HG03039 (cell line): Measurements from ENCODE around the gene DDX60.
"Not testable (repeated sequence)": the region's sequence is repeated elsewhere in the genome, so short reads cannot be mapped to it uniquely, and the experiment has no call there.

Source experiments
- ATAC-seq: cut with Tn5 transposase; IDR thresholded peaks from one replicate; pipeline ENCODE4 v1.9.1; 2021; ENCODE audit warnings: mild to moderate bottlenecking, moderate library complexity; ENCODE audit not compliant: unreplicated experiment

The DDX60 gene

DNA sequence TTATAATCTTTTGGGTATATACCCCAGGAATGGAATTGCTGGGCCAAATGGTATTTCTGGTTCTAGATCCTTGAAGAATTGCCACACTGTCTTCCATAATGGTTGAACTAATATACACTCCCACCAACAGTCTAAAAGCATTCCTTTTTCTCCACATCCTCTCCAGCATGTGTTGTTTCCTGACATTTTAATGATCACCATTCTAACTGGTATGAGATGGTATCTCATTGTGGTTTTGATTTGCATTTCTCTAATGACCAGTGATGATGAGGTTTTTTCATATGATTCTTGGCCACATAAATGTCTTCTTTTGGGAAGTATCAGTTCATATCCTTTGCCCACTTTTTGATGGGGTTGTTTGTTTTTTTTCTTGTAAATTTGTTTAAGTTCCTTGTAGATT is 105.0 kb downstream of the DDX60 start:
- ATAC-seq = not testable (repeated sequence)

GRCh38 chr4:168212656-168213055 is 105.9 kb downstream of the DDX60 start:
- no peak for ATAC-seq

DNA sequence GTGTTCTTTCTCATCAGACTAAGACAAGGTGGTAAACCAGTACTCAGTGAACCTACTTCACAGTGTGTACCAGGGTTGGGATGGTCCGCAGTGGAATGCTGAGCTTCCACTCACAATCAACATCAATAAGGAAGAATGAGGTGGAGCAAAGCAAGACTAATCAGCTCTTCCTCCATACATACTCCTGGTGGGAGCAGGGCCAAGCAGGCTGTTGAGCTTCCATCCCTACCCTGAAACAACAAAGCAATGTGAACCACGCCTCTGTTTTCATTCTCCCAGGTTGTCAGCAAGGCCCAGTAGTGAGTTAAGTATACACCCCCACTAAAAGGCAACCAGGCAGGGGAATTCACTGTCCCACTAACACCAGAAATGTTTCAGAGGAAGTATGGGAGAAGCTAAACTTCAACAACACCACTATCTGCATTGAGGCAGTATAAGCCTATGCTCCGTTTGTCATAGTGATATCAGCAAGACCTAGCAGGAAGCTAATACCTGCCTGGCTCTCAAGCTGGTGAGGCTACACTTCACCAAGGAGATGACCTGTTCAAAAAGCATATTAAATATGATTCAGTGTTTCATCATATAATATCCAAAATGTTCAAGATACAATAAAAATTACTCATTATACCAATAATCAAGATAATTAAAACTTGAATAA is 109.5 kb downstream of the DDX60 start:
- ATAC-seq = no peak

DNA sequence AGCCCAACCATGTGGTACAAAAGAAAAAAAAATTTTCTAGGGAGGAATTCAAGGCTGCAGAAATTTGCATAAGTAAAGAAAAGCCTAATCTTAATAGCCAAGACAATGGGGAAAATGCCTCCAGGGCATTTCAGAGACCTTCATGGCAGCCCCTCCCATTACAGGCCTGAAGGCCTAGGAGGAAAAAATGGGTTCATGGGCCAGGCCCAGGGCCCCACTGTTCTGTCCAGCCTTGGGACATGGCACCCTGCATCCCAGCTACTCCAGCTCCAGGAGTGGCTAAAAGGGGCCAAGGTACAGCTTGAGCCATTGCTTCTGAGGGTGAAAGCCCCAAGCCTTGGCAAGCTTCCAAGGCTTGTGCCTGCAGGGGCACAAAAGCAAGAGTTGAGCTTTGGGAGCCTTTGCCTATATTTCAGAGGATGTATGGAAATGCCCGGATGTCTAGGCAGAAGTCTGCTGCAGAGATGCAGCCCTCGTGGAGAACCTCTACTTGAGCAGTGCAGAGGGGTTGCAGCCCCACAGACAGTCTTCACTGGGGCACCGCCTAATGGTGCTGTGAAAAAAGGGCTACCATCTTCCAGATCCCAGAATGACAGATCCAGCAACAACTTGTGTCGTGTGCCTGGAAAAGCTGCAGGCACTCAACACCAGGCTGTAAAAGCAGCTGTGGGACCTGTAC is 115.2 kb downstream of the DDX60 start:
- ATAC-seq = no peak

GRCh38 chr4:168200685-168201084 is 117.9 kb downstream of the DDX60 start:
- ATAC-seq = no peak

DNA sequence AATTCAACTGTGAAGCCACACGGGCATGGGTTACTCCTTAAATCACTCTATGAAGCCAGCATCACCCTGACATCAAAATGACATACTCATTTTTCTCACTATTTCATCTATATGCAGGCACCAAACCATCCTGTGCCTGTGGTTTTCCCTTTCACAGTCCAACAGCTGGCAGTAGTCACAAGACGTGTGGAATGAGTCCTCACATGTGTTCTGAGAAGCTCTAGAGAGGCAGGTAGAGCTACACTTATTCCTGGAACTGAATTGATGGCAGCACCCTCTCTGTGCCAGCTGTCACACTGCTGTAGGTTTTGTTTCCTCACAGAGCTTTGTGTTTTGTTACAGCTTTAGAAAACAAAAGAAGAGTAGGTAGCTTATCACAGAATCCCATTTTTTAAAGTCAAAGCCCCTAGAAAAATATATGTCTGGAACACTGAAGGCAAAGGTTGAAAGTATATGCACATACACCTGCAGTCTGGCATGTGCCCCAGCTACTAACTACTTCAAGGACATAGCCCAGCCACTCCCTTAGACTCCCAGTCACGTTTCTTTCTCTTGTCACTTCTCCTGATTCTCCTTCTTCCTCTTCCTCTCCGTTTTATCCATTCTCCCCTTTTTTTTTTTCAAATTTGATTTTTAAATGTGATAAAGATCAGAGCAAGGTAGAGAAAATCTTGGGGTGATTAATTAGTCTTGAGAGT is 119.1 kb downstream of the DDX60 start:
- ATAC-seq = no peak

- ATAC-seq = no peak
Observed at GRCh38 chr4:168197926-168198325, 120.6 kb downstream of the DDX60 start.

DNA sequence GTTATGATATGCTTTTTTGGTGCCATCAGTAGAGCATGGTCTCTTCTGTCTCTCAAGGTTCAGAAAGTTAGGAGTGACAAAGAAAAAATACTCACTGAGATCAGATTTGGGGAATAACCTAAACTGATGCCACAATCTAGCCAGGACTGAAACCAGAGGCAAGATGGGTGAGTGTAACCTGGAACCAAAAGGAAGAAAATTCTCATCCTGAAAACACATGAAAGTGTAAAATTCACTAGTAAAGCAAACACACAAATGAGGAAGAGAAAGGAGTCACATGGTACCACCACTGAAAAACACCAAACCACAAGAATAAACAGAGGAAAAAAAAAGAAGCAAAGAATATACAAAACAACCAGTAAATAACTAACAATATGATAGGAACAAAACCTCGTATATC is 129.8 kb downstream of the DDX60 start:
- ATAC-seq = no peak

- no peak for ATAC-seq
Observed at GRCh38 chr4:168183717-168184571, 134.6 kb downstream of the DDX60 start.

GRCh38 chr4:168177546-168178149 is 140.9 kb downstream of the DDX60 start:
- ATAC-seq = no peak

DNA sequence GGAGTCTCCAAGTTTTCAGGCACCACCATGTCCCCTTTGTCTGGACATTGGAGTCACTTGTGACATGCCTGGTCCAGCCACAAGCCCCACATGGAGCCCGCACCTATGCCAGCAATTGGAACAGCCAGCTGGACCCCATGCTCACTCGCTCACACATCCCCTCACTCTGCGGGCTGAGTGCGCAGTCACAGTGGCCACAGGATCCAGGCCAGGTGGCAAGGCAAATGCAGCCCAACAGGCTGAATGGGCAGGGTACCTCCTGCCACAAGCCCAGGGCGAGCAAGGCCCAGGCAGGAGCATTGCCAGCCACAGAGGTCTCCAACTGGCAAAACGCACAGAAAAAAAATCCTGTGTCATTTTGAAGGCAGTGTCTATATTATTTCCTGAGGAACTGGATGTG is 144.2 kb downstream of the DDX60 start:
- no peak for ATAC-seq

- no peak for ATAC-seq
Observed at GRCh38 chr4:168167714-168168284, 150.8 kb downstream of the DDX60 start.
